Measurements from ENCODE around the gene CYP8B1. TPM values are rescaled to one million over a fixed set of nuclear protein-coding genes. Genes with fewer than 3 reads are reported as not detected.

The CYP8B1 gene
- total and polyA plus RNA-seq, 2 of the 13 experiments (the other 11 are each of a cell fraction or from before 2014, with no cell fraction given), result 0.58 to 2.0 TPM

DNA sequence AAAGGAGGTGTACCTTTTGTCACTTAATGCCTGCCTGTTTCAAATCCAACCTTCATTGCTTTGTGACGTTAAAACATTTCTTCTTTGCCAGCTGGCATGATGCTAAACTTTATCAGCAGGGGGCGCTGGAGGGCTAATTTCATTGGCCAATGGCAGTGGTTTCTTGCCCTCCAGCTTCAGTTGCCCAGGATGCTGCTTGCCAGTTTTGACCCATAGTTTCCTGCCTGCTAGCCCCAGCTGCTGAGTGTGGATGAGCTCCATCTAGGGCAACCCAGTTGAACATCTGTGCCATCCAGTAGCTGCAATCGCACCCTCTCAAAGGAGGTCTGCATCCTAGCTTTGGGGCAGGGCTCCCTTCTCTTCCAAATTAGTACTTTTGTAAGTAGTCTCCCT, 44.4 kb downstream of the CYP8B1 start (continued):
- no peak for TF ChIP-seq NR2F1 (CRISPR knock-in tag; IDR thresholded peaks at IDR 0.05)
- no peak for TF ChIP-seq ZNF121 (CRISPR knock-in tag; IDR thresholded peaks at IDR 0.05)
- TF ChIP-seq, protein P1, sequence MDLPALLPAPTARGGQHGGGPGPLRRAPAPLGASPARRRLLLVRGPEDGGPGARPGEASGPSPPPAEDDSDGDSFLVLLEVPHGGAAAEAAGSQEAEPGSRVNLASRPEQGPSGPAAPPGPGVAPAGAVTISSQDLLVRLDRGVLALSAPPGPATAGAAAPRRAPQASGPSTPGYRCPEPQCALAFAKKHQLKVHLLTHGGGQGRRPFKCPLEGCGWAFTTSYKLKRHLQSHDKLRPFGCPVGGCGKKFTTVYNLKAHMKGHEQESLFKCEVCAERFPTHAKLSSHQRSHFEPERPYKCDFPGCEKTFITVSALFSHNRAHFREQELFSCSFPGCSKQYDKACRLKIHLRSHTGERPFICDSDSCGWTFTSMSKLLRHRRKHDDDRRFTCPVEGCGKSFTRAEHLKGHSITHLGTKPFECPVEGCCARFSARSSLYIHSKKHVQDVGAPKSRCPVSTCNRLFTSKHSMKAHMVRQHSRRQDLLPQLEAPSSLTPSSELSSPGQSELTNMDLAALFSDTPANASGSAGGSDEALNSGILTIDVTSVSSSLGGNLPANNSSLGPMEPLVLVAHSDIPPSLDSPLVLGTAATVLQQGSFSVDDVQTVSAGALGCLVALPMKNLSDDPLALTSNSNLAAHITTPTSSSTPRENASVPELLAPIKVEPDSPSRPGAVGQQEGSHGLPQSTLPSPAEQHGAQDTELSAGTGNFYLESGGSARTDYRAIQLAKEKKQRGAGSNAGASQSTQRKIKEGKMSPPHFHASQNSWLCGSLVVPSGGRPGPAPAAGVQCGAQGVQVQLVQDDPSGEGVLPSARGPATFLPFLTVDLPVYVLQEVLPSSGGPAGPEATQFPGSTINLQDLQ (CRISPR knock-in tag; IDR thresholded peaks at IDR 0.05), result no peak

GRCh38 chr3:42830437-42831320, 45.0 kb downstream of the CYP8B1 start:
- Histone ChIP-seq H2AFZ (ENCODE audit: low read length) (peak overlapping the region; percentile 17), H3K4me1 (ENCODE audit: insufficient read depth, low read length) (peaks cover 57% of the 10 kb centered on the region), H3K36me3 (replicated peaks in 1 of 2; ENCODE audit: control insufficient read depth in 1 of 2, insufficient read depth in 2 of 2, low read length in 2 of 2) (no peaks in the 10 kb centered on the region), H3K27ac (ENCODE audit: extremely low read length, insufficient read depth, low read length) (peak overlapping the region; percentile 93), H4K20me1 (ENCODE audit: insufficient read depth, low read length) (no peaks in the 10 kb centered on the region), H3K4me3 (replicated peaks in 1 of 3; ENCODE audit: insufficient read depth in 1 of 3, low read depth in 2 of 3, low read length in 3 of 3) (no peak overlapping the region; a peak in 1 of 6 replicates), H3K27me3 (ENCODE audit: control insufficient read depth in 1 of 2, insufficient read depth in 2 of 2, low read length in 2 of 2) (no peaks in the 10 kb centered on the region), H3K4me2 (ENCODE audit: low read depth, low read length) (peak overlapping the region; percentile 74), H3K9ac (ENCODE audit: insufficient read depth, low read depth, low read length) (peak overlapping the region; percentile 62; the same call in 1 of the 2 replicates), H3K79me2 (ENCODE audit: insufficient read depth, low read length) (no peaks in the 10 kb centered on the region), H3K9me3 (ENCODE audit: low read length) (no peaks in the 10 kb centered on the region)
- intact Hi-C loops (cut with micrococcal nuclease; ENCODE audit: unreplicated experiment), result loop anchor here (1.0 to 5.0 kb wide), 4 partner anchors 49 to 583 kb away; partner anchors contain the start of gene ZBTB47
- WGBS (ENCODE audit: low lambda C conversion rate), result 37% methylated on average over 7 of the region's 7 CpGs
- in situ Hi-C loops (cut with HindIII; ENCODE audit: extremely low pct_ligation_motif_present, low pct_unique_long_range_greater_than_20kb), result loop anchor here (25.0 kb wide), 1 partner anchor 593 kb away; no protein-coding TSS in a partner anchor
- ChIA-PET POLR2A (interaction anchor here (0.5 to 3.6 kb wide), 13 partner anchors 9 to 408 kb away, joined by 3 to 19 read pairs (median 4); partner anchors contain the start of genes CYP8B1, HIGD1A and SS18L2), CTCF (ENCODE audit: low intra/inter-chr PET ratio, low total read pairs) (interaction anchor here (1.1 to 3.7 kb wide), 6 partner anchors 9 to 601 kb away, joined by 4 to 79 read pairs (median 5); no protein-coding TSS in a partner anchor)
- FAIRE-seq (peak; percentile 55), DNase-seq (ENCODE audit: low spot score) (peak; percentile 78), ATAC-seq (peak; percentile 27)
- BruUV-seq (replicated peaks), result no TSS peak
- TF ChIP-seq, protein P2, sequence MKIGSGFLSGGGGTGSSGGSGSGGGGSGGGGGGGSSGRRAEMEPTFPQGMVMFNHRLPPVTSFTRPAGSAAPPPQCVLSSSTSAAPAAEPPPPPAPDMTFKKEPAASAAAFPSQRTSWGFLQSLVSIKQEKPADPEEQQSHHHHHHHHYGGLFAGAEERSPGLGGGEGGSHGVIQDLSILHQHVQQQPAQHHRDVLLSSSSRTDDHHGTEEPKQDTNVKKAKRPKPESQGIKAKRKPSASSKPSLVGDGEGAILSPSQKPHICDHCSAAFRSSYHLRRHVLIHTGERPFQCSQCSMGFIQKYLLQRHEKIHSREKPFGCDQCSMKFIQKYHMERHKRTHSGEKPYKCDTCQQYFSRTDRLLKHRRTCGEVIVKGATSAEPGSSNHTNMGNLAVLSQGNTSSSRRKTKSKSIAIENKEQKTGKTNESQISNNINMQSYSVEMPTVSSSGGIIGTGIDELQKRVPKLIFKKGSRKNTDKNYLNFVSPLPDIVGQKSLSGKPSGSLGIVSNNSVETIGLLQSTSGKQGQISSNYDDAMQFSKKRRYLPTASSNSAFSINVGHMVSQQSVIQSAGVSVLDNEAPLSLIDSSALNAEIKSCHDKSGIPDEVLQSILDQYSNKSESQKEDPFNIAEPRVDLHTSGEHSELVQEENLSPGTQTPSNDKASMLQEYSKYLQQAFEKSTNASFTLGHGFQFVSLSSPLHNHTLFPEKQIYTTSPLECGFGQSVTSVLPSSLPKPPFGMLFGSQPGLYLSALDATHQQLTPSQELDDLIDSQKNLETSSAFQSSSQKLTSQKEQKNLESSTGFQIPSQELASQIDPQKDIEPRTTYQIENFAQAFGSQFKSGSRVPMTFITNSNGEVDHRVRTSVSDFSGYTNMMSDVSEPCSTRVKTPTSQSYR (CRISPR knock-in tag; IDR thresholded peaks at IDR 0.05; ENCODE audit: borderline replicate concordance), result peak; percentile 80; the same call in 1 of the 2 replicates
- TF ChIP-seq ARID3A (IDR thresholded peaks at IDR 0.05; ENCODE audit: low read depth, low read length) (peak; percentile 11; the same call in 1 of the 2 replicates), ZFP82 (CRISPR knock-in tag; IDR thresholded peaks at IDR 0.05; ENCODE audit: borderline replicate concordance) (0 out of 2 replicates have a peak, but pooled peaks have one; percentile 16), PRPF4 (IDR thresholded peaks at IDR 0.05; ENCODE audit: low read depth, low read length, poor library complexity, severe bottlenecking) (peak; percentile 31), ZNF501 (CRISPR knock-in tag; IDR thresholded peaks at IDR 0.05) (0 out of 2 replicates have a peak, but pooled peaks have one; percentile 14)
- TF ChIP-seq, protein P3, sequence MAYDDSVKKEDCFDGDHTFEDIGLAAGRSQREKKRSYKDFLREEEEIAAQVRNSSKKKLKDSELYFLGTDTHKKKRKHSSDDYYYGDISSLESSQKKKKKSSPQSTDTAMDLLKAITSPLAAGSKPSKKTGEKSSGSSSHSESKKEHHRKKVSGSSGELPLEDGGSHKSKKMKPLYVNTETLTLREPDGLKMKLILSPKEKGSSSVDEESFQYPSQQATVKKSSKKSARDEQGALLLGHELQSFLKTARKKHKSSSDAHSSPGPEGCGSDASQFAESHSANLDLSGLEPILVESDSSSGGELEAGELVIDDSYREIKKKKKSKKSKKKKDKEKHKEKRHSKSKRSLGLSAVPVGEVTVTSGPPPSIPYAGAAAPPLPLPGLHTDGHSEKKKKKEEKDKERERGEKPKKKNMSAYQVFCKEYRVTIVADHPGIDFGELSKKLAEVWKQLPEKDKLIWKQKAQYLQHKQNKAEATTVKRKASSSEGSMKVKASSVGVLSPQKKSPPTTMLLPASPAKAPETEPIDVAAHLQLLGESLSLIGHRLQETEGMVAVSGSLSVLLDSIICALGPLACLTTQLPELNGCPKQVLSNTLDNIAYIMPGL (CRISPR knock-in tag; IDR thresholded peaks at IDR 0.05; ENCODE audit: borderline replicate concordance in 1 of 2, low read depth in 1 of 2), result 0 out of 4 replicates have a peak, but pooled peaks of 1 of the 2 experiments have one; percentile 22

Data from HepG2 (cell line).